GM21825 (cell line): ENCODE data around the gene RNF224.
A peak's percentile ranks its signal among the peaks of the same experiment; 100 is the strongest.
"Not testable (repeated sequence)": the region's sequence is repeated elsewhere in the genome, so short reads cannot be mapped to it uniquely, and the experiment has no call there.

Source experiments
- ATAC-seq: cut with Tn5 transposase; IDR thresholded peaks from one replicate; pipeline ENCODE4 v1.9.1; 2021; ENCODE audit warnings: mild to moderate bottlenecking, moderate library complexity; ENCODE audit not compliant: unreplicated experiment

The RNF224 gene

DNA sequence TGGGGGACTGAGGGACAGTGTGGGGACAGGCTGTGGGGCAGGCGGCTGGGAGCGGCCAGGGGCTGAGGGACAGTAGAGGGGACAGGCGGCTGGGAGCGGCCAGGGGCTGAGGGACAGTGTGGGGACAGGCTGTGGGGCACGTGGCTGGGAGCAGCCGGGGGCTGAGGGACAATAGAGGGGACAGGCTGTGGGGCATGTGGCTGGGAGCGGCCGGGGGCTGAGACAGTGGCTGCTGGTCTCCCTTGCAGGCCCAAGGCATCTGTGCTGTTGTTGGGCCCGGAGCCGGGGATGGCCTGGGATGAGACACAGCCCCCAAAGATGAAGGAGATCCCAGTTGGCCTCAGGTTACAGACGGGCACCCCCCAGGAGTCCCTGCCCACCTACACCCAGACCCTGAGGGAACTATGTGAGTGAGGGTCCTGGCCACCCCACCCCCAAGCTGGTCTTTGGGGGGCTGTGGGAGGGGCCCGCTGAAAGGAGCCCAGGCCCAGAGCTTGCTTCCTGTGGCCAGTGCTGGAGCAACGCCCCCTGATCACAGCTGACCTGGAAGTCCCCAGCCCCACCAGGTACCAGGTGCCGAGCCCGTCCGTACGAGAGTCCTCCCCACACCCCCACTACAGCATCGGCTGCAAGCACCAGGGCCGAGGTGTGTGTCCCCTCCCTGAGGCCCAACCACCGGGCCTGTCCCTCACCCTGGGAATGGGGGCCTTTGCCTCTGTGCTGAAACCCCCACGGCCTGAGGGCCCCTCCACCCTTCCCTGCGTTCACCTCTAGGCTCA is 24.4 kb downstream of the RNF224 start:
- no peak for ATAC-seq

DNA sequence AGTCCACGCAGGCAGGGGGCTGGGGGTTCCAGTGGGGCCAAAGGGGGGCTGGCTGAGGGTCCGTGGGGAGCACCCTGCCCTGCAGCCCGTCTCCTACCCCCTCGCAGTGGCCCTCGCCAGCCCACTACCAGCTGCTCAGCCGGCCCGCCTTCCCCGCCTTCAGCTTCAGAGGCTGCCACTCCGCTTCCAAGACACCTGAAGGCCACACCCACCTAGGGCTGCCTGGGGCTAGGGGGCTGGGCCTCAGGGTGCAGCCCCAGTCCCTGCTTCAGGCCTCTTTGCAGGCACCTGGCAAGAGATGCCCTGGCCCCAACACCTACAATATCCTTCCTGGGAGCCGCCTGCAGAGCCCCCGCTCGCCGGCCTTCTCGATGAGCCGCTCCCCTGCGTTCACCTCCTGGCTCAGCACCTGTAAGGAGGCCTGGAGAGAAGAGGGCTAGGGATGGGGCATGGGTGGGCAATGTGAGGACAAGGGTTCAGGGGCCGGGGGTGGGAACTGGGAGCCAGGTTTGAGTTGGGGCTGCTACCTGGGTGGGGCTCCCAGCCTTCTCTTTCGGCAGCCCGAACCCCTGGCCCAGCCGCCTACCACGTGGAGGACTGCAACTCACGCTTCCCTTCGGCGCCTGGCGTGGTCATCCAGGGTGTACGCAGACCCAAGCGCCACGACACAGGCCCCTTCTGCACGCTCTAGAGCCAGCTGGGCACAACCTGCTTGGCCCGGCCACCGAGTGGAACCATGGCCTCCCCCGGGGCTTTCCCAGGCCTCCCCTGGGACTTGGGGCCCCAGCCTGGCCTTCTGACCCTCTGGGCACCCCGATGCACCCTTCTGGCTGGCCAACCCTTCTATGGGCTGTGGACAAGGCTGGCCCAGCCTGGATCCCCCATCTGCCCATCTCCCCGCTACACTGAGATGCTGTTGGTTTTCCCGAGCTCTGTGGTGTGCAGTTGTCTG is 25.5 kb downstream of the RNF224 start:
- ATAC-seq = no peak

DNA sequence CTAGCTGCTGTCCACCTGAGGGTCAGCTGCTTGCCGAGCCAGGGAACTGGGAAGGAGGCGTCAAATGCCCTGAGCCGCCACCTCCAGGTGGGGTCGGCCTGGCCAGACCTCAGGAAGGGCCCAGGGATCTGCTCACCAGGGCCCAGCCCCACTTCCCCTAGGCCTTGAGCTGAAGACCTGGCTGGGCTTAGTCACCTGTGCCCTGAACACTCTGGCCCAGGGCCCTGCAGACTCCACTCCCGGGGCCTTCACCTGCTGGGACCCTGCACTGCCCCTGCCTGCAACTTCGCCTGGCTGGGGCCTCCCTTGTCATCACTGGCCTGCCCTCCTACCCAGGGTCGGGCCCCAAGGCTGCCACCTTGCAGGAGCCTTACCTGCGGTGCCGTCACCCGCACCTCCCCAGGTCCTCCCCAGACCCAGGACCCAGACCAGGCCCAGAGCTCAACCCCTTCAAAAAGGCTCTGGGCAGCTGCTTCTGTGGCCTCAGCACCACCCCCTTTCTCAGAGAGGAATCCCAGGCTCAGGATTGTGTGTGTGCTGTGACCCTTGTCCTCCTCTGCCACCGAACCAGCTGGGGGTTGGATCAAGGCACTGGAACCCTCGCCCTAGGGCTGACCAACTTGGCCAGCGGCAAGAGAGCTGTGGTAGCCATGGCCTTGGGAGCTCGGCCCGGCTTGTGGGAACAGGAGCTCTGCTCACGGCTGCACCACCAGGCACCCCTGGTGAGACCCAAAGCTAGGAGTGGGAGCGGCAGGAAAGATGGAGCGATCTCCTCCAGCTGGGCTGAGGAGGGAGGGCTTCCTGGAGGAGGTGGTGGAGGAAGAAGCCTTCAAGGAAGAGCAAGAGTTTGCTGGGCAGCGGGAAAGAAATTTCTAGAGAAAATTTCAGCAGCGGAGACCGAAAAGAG is 26.7 kb downstream of the RNF224 start:
- ATAC-seq = no peak

GRCh38 chr9:137254624-137255447 is 27.5 kb downstream of the RNF224 start, which contains the start of gene NELFB:
NELFB (plus strand) TSS chr9:137255327.
- ATAC-seq = peak; percentile 59

DNA sequence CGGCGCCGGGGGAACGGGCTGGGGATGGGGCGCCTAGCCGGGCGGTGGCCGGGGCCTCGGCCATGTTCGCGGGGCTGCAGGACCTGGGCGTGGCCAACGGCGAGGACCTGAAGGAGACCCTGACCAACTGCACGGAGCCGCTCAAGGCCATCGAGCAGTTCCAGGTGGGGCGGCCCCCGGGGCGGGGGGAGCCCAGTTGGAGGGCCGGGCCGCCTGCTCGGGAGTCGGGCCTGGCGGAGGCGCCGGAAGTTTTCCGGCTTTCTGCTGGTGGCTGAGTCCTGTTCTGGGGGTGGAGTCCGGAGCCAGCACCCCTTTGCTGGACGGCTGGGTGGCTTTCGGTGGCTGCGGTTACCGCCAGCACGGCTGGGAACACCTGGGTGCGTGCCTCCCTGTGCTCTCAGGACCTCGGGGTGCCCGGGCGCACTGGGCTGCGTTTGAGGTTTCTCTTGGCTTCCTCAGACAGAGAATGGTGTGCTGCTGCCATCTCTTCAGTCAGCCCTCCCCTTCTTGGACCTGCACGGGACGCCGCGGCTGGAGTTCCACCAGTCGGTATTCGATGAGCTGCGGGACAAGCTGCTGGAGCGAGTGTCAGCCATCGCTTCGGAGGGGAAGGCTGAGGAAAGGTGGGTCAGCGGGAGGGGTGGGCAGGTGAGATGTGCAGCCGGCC is 28.3 kb downstream of the RNF224 start:
- no peak for ATAC-seq

GRCh38 chr9:137256362-137256761 is 29.1 kb downstream of the RNF224 start:
- ATAC-seq = no peak

- no peak for ATAC-seq
Measured at GRCh38 chr9:137256856-137257255, 29.6 kb downstream of the RNF224 start.

DNA sequence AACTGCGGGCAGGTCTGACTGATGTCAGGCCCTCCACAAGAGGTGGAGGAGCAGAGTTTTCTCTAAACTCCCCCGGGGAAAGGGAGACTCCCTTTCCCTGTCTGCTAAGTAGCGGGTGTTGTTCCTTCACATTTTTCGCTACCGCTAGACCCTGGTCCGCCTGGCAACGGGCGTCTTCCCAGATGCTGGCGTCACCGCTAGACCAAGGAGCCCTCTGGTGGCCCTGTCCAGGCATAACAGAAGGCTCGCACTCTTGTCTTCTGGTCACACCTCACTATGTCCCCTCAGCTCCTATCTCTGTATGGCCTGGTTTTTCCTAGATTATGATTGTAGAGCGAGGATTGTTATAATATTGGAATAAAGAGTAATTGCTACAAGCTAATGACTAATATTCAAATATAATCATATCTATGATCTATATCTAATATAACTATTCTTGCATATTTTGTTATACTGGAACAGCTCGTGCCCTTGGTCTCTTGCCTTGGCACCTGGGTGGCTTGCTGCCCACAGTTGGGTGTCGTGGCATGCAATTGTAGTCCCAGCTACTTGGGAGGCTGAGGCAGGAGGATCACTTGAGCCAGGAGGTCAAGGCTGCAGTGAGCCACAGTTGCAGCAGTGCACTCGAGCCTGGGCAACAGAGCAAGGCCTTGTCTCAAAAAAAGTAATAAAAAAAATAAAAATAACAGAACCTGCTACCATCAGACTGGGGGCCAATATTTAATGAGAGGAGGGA is 35.0 kb downstream of the RNF224 start:
- not testable (repeated sequence) for ATAC-seq

GRCh38 chr9:137262909-137263285 is 35.6 kb downstream of the RNF224 start:
- ATAC-seq = no peak

GRCh38 chr9:137263506-137263905 is 36.2 kb downstream of the RNF224 start:
- no peak for ATAC-seq

DNA sequence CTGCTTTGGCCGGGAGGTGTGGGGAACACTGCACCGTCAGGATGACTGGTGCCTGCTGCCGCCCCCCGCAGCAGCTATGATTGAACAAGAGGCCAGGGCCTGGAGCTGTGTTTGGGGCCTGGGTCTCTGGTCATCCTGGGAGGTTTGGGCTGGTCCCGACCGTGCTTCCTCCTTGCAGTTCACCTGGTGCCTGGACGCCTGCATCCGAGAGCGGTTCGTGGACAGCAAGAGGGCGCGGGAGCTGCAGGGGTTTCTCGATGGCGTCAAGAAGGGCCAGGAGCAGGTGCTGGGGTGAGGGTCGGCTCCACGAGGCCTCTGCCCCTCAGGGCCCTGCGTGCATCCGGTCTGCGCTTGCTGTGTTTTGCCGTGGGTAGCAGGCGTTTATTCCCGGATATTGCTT is 36.8 kb downstream of the RNF224 start:
- ATAC-seq = no peak

- ATAC-seq = no peak
Measured at GRCh38 chr9:137265496-137266161, 38.3 kb downstream of the RNF224 start.

GRCh38 chr9:137266162-137266527 is 38.8 kb downstream of the RNF224 start:
- no peak for ATAC-seq

GRCh38 chr9:137266585-137267453 is 39.5 kb downstream of the RNF224 start:
- no peak for ATAC-seq

GRCh38 chr9:137267933-137268355 is 40.6 kb downstream of the RNF224 start:
- no peak for ATAC-seq

GRCh38 chr9:137268538-137269201 is 41.4 kb downstream of the RNF224 start:
- ATAC-seq = no peak
